ENCODE data around the gene AMIGO2. TPM values are rescaled to one million over a fixed set of nuclear protein-coding genes. Genes with fewer than 3 reads are reported as not detected.
"Not testable (repeated sequence)": the region's sequence is repeated elsewhere in the genome, so short reads cannot be mapped to it uniquely, and the experiment has no call there.

AMIGO2 gene
- total RNA-seq, 4 donors from 2014 or later: 4.7 to 34.1 (median 30.1) TPM

DNA sequence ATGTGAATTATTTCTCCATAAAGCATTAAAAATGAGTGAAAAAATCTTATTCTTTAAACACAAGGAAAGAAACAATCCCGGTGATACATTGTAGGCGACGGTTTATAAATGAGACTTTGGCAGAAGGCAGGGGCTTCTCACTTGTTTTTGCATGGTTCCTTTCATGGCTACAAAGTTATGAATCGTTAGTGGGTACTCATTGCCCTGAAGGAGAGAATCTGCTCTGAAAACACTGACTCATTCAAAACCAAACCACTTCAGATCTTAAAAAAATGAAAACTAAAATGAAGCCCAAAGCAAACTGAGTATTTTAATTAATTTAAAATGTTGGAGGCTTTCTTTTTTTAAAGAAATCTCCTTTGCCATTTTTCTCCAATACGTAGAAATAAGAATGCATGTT, 41.4 kb upstream of the AMIGO2 start:
- no peaks in the 10 kb centered on the region for H3K4me1 ChIP-seq
- H3K27ac ChIP-seq: no peak overlapping the region
- TF ChIP-seq, protein P1, sequence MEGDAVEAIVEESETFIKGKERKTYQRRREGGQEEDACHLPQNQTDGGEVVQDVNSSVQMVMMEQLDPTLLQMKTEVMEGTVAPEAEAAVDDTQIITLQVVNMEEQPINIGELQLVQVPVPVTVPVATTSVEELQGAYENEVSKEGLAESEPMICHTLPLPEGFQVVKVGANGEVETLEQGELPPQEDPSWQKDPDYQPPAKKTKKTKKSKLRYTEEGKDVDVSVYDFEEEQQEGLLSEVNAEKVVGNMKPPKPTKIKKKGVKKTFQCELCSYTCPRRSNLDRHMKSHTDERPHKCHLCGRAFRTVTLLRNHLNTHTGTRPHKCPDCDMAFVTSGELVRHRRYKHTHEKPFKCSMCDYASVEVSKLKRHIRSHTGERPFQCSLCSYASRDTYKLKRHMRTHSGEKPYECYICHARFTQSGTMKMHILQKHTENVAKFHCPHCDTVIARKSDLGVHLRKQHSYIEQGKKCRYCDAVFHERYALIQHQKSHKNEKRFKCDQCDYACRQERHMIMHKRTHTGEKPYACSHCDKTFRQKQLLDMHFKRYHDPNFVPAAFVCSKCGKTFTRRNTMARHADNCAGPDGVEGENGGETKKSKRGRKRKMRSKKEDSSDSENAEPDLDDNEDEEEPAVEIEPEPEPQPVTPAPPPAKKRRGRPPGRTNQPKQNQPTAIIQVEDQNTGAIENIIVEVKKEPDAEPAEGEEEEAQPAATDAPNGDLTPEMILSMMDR (IDR thresholded peaks at IDR 0.05): no peak
- no peak for TF ChIP-seq POLR2A (IDR thresholded peaks at IDR 0.05)
- no peak for DNase-seq
- H3K27me3 ChIP-seq: no peaks in the 10 kb centered on the region
- H3K36me3 ChIP-seq: no peaks in the 10 kb centered on the region
- intact Hi-C loops (cut with DNase I; ENCODE audit: low total_unique reads): no loop called here
- H3K9me3 ChIP-seq: no peaks in the 10 kb centered on the region
- no peak overlapping the region for H3K4me3 ChIP-seq

DNA sequence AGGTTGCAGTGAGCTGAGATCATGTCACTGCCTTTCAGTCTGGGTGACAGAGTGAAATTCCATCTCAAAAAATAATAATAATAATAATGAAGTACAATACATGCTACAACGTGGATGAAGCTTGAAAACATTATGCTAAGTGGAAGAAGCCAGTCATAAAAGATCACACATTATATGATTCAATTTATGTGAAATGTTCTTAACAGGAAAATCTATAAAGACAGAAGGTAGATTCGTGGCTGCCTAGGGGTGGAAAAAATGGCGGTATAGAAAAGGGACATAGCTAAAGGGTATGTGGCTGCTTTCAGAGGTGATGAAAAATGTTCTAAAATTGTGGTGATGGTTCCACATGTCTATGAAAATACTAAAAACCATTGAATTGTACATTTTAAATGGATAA, 41.0 kb upstream of the AMIGO2 start:
- H3K27ac ChIP-seq: no peak overlapping the region

DNA sequence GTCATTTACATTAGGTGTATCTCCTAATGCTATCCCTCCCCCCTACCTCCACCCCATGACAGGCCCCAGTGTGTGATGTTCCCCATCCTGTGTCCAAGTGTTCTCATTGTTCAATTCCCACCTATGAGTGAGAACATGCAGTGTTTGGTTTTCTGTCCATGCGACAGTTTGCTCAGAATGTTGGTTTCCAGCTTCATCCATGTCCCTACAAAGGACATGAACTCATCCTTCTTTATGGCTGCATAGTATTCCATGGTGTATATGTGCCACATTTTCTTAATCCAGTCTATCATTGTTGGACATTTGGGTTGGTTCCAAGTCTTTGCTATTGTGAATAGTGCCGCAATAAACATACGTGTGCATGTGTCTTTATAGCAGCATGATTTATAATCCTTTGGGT, 37.5 kb upstream of the AMIGO2 start:
- H3K27me3 ChIP-seq: not testable (repeated sequence)

More for the DNA sequence above, 41.0 kb upstream of the AMIGO2 start:
- no peaks in the 10 kb centered on the region for H3K4me1 ChIP-seq
- H3K4me3 ChIP-seq: no peak overlapping the region
- intact Hi-C loops (cut with DNase I; ENCODE audit: low total_unique reads): no loop called here
- H3K36me3 ChIP-seq: no peaks in the 10 kb centered on the region
- no peak for DNase-seq
- no peaks in the 10 kb centered on the region for H3K9me3 ChIP-seq
- TF ChIP-seq, protein P1 (IDR thresholded peaks at IDR 0.05): no peak
- TF ChIP-seq POLR2A (IDR thresholded peaks at IDR 0.05): no peak
- H3K27me3 ChIP-seq: no peaks in the 10 kb centered on the region

DNA sequence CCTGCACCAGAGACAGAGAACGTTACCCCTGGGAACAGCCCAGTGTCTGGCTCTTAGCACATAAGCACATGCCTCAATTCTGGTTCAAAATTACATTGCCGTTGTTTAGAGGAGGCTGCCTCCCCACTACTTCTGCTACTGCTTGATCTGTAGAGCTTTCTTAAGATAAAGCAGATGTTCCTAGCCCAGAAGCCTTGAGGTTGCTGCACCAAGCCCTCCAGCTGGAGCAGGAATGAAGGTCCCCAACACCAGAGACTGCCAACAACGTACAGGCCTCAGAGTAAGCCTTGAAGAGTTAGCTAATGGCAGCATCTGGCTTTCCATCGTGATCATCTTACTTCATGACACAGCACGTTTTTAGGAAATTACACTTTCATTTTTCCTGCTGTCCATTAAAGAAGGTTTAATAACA, 34.7 kb upstream of the AMIGO2 start:
- H3K4me1 ChIP-seq: no peaks in the 10 kb centered on the region
- H3K27ac ChIP-seq: no peak overlapping the region
- H3K36me3 ChIP-seq: no peaks in the 10 kb centered on the region
- intact Hi-C loops (cut with DNase I; ENCODE audit: low total_unique reads): no loop called here
- no peaks in the 10 kb centered on the region for H3K9me3 ChIP-seq
- no peak for TF ChIP-seq POLR2A (IDR thresholded peaks at IDR 0.05)
- TF ChIP-seq, protein P1 (IDR thresholded peaks at IDR 0.05): no peak
- H3K27me3 ChIP-seq: no peaks in the 10 kb centered on the region
- no peak for DNase-seq
- no peak overlapping the region for H3K4me3 ChIP-seq

More for the DNA sequence above, 37.5 kb upstream of the AMIGO2 start:
- H3K9me3 ChIP-seq; H3K36me3 ChIP-seq; H3K4me3 ChIP-seq; intact Hi-C loops (cut with DNase I; ENCODE audit: low total_unique reads); H3K27ac ChIP-seq; DNase-seq; H3K4me1 ChIP-seq: not testable (repeated sequence)

DNA sequence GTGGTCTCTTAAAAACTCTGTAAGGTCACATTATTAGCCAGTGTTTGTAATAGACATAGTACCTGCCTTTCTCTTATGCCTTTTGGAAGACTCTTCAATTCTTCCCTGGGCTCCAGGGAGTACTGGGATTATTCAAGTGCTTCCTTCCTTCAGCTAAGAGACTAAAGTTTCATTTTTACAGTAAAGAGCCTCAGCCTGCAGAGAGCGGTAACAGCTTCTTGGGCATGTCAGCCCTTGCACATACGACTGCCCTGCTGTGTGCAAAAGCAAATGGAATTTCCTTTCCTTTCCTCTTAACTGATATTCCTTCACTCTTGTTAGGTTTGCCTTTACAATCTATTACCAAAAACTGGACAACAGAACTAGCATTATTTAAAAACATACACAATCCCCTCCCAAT, 32.9 kb upstream of the AMIGO2 start:
- intact Hi-C loops (cut with DNase I; ENCODE audit: low total_unique reads): no loop called here
- TF ChIP-seq, protein P1 (IDR thresholded peaks at IDR 0.05): no peak
- no peak for TF ChIP-seq POLR2A (IDR thresholded peaks at IDR 0.05)
- H3K27me3 ChIP-seq: no peaks in the 10 kb centered on the region
- H3K9me3 ChIP-seq: no peaks in the 10 kb centered on the region
- DNase-seq: no peak
- H3K4me1 ChIP-seq: no peaks in the 10 kb centered on the region
- no peaks in the 10 kb centered on the region for H3K36me3 ChIP-seq
- no peak overlapping the region for H3K27ac ChIP-seq
- H3K4me3 ChIP-seq: no peak overlapping the region

DNA sequence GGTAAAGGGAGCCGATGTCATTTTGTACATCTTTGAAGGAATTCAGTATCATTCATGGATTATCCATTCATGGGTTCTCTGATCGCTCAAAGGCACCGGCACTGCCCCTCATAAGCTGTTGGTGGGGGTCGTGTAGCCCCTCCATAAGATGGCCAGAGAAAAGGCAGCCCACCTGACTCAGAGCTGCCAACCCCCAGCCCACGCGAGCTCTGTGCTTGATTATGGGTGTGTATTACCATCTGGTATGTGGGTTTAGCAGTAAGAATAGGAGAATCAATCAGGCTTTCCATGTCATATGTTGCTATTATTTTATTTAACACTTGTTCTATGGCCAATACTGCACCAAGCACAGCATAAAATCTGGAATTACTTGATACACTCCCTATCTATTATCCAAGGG, 32.1 kb upstream of the AMIGO2 start:
- intact Hi-C loops (cut with DNase I; ENCODE audit: low total_unique reads): no loop called here
- no peaks in the 10 kb centered on the region for H3K4me1 ChIP-seq
- H3K27ac ChIP-seq: no peak overlapping the region

More for the DNA sequence above, 32.1 kb upstream of the AMIGO2 start:
- H3K27me3 ChIP-seq: no peaks in the 10 kb centered on the region
- no peak overlapping the region for H3K4me3 ChIP-seq
- H3K36me3 ChIP-seq: no peaks in the 10 kb centered on the region
- no peak for DNase-seq
- H3K9me3 ChIP-seq: no peaks in the 10 kb centered on the region
- no peak for TF ChIP-seq POLR2A (IDR thresholded peaks at IDR 0.05)
- TF ChIP-seq, protein P1 (IDR thresholded peaks at IDR 0.05): no peak
